HL-60 (cell line): ENCODE results near the gene GPR157.
"Not testable (repeated sequence)": the region's sequence is repeated elsewhere in the genome, so short reads cannot be mapped to it uniquely, and the experiment has no call there.

Experiments used
- DNase-seq, 2 experiments: peaks; one replicate each; pipeline ENCODE4 v3.0.0-alpha.2; 2010 to 2020; ENCODE audit warnings: low read depth in 1 of 2, low spot score in 1 of 2
- H3K27ac ChIP-seq: fragments of 250-450 bp; sonication (Bioruptor Pico); replicated peaks from 2 replicates; pipeline ENCODE4 v1.5.1; 2020; ENCODE audit warnings: mild to moderate bottlenecking, moderate library complexity
- H3K27me3 ChIP-seq: fragments of 250-450 bp; sonication (Bioruptor Pico); 2 replicates; pipeline ENCODE4 v1.5.1; 2021; ENCODE audit warnings: mild to moderate bottlenecking, moderate library complexity; ENCODE audit not compliant: insufficient read depth, poor library complexity, severe bottlenecking
- H3K4me3 ChIP-seq: replicated peaks from 2 replicates; pipeline ENCODE4 v1.5.1; 2011; ENCODE audit warnings: mild to moderate bottlenecking, control low read depth, low read length; ENCODE audit not compliant: insufficient read depth
- GABPA ChIP-seq: IDR thresholded peaks from 2 replicates; pipeline ENCODE4 v1.6.1; 2012; ENCODE audit warnings: low read depth
- POLR2AphosphoS5 ChIP-seq: IDR thresholded peaks from 2 replicates; pipeline ENCODE4 v1.6.1; 2012; ENCODE audit warnings: low read depth
- SPI1 ChIP-seq: IDR thresholded peaks from 2 replicates; pipeline ENCODE4 v1.6.1; 2012; ENCODE audit warnings: low read depth, mild to moderate bottlenecking, borderline replicate concordance
- TF ChIP-seq, protein P1 (sequence below): IDR thresholded peaks from 2 replicates; pipeline ENCODE4 v1.6.1; 2012; ENCODE audit warnings: low read depth; ENCODE audit not compliant: insufficient replicate concordance
- TF ChIP-seq, protein P2 (sequence below): IDR thresholded peaks from one replicate; pipeline ENCODE4 v1.5.1; 2011; ENCODE audit warnings: low read length, control low read depth, inconsistent platforms; ENCODE audit not compliant: insufficient read depth

The GPR157 gene

GRCh38 chr1:9126511-9126910 lies 2.4 kb downstream of the GPR157 start:
- H3K27me3 ChIP-seq: peaks cover 3% of the 10 kb centered on the region
- no peak for DNase-seq
- H3K4me3 ChIP-seq: no peak overlapping the region
- no peak overlapping the region for H3K27ac ChIP-seq
- TF ChIP-seq, protein P1, sequence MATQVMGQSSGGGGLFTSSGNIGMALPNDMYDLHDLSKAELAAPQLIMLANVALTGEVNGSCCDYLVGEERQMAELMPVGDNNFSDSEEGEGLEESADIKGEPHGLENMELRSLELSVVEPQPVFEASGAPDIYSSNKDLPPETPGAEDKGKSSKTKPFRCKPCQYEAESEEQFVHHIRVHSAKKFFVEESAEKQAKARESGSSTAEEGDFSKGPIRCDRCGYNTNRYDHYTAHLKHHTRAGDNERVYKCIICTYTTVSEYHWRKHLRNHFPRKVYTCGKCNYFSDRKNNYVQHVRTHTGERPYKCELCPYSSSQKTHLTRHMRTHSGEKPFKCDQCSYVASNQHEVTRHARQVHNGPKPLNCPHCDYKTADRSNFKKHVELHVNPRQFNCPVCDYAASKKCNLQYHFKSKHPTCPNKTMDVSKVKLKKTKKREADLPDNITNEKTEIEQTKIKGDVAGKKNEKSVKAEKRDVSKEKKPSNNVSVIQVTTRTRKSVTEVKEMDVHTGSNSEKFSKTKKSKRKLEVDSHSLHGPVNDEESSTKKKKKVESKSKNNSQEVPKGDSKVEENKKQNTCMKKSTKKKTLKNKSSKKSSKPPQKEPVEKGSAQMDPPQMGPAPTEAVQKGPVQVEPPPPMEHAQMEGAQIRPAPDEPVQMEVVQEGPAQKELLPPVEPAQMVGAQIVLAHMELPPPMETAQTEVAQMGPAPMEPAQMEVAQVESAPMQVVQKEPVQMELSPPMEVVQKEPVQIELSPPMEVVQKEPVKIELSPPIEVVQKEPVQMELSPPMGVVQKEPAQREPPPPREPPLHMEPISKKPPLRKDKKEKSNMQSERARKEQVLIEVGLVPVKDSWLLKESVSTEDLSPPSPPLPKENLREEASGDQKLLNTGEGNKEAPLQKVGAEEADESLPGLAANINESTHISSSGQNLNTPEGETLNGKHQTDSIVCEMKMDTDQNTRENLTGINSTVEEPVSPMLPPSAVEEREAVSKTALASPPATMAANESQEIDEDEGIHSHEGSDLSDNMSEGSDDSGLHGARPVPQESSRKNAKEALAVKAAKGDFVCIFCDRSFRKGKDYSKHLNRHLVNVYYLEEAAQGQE: no peak
- no peak for TF ChIP-seq SPI1
- TF ChIP-seq, protein P2, sequence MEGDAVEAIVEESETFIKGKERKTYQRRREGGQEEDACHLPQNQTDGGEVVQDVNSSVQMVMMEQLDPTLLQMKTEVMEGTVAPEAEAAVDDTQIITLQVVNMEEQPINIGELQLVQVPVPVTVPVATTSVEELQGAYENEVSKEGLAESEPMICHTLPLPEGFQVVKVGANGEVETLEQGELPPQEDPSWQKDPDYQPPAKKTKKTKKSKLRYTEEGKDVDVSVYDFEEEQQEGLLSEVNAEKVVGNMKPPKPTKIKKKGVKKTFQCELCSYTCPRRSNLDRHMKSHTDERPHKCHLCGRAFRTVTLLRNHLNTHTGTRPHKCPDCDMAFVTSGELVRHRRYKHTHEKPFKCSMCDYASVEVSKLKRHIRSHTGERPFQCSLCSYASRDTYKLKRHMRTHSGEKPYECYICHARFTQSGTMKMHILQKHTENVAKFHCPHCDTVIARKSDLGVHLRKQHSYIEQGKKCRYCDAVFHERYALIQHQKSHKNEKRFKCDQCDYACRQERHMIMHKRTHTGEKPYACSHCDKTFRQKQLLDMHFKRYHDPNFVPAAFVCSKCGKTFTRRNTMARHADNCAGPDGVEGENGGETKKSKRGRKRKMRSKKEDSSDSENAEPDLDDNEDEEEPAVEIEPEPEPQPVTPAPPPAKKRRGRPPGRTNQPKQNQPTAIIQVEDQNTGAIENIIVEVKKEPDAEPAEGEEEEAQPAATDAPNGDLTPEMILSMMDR: no peak

DNA sequence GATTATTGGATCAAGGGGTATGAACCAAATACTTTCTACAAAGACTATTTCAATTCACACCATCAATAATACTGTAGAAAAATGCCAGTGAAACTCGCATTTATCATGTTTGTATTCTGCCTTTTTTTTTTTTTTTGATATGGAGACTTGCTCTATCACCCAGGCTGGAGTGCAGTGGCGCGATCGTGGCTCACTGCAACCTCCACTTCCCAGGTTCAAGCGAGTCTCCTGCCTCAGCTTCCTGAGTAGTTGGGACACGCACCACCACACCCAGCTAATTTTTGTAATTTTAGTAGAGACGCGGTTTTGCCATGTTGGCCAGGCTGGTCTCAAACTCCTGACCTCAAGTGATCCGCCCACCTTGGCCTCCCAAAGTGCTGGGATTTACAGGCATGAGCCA lies 3.1 kb downstream of the GPR157 start:
- not testable (repeated sequence) for H3K27me3 ChIP-seq, H3K4me3 ChIP-seq, DNase-seq, H3K27ac ChIP-seq

DNA sequence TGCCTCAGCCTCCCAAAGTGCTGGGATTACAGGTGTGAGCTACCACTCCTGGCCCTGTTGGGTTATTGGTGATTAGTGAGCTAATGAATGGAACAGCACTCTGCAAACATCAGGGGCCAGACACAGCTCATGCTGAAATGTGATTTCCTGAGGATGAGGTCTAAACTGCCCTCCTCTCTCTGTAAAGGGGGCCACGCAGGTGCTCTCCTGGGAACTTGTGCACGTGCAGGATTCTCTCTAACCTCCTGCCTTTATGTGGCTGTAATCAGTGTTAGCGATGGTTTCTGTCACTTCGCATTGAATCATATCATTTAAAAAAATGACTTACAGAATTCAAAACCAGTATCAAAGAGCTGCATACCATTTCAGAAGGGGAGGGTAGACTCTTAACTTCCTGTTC lies 3.6 kb downstream of the GPR157 start:
- no peak for DNase-seq
- TF ChIP-seq POLR2AphosphoS5 (no peak), GABPA (no peak), SPI1 (no peak)
- TF ChIP-seq, protein P2: no peak
- TF ChIP-seq, protein P1: no peak
- no peak overlapping the region for H3K27ac ChIP-seq
- H3K27me3 ChIP-seq: peaks cover 3% of the 10 kb centered on the region
- no peak overlapping the region for H3K4me3 ChIP-seq

DNA sequence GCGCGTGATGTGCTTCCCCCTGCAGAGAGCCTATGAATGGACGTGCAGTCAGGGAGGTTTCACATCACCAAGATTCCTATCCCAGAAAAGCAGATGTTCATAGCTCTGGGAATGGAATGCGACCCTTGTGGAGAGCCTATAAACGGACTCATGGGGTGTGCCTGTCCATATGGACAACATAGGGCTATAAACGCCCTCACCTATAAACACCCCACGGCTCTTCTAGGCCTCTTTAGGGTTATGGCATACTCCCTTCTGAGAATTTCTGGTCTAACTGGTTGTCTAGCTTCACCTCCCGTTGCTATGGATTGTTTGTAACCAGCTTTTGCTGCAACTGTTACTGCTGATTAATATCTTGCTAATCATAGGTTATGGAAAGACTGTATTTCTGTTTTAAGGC lies 4.5 kb downstream of the GPR157 start:
- not testable (repeated sequence) for H3K27ac ChIP-seq, DNase-seq, H3K27me3 ChIP-seq, H3K4me3 ChIP-seq

- DNase-seq, H3K4me3 ChIP-seq, H3K27ac ChIP-seq, H3K27me3 ChIP-seq: not testable (repeated sequence)
Observed at GRCh38 chr1:9123665-9124064, 5.2 kb downstream of the GPR157 start.
